Skeletal muscle tissue (tissue), 4 donors: Measurements from ENCODE around the gene ATXN10. TPM values are rescaled to one million over a fixed set of nuclear protein-coding genes. Genes with fewer than 3 reads are reported as not detected.
"Not testable (repeated sequence)": the region's sequence is repeated elsewhere in the genome, so short reads cannot be mapped to it uniquely, and the experiment has no call there.

ENCODE experiments used
- H3K27ac ChIP-seq: one replicate; pipeline ENCODE4 v1.7.0; 2013; ENCODE audit warnings: mild to moderate bottlenecking, low read depth, low read length, inconsistent platforms
- H3K27me3 ChIP-seq, 3 donors: one replicate each; pipeline ENCODE4 v1.7.0; 2013; ENCODE audit warnings: low read length in 3 of 3; ENCODE audit not compliant: control insufficient read depth in 3 of 3, insufficient read depth in 3 of 3
- H3K36me3 ChIP-seq, 3 donors: one replicate each; pipeline ENCODE4 v1.7.0; 2013; ENCODE audit warnings: low read length in 3 of 3; ENCODE audit not compliant: control insufficient read depth in 3 of 3, insufficient read depth in 3 of 3
- H3K4me1 ChIP-seq, 3 donors: one replicate each; pipeline ENCODE4 v1.7.0; 2013; ENCODE audit warnings: low read length in 3 of 3, mild to moderate bottlenecking in 3 of 3; ENCODE audit not compliant: control insufficient read depth in 3 of 3, insufficient read depth in 3 of 3
- H3K4me3 ChIP-seq, 3 donors: one replicate each; pipeline ENCODE4 v1.7.0; 2013; ENCODE audit warnings: low read length in 3 of 3
- H3K9ac ChIP-seq, 3 donors: one replicate each; pipeline ENCODE4 v1.7.0; 2013; ENCODE audit warnings: low read length in 3 of 3, mild to moderate bottlenecking in 3 of 3, moderate library complexity in 2 of 3, low read depth in 1 of 3
- H3K9me3 ChIP-seq, 3 donors: one replicate each; pipeline ENCODE4 v1.7.0; 2013; ENCODE audit warnings: low read length in 3 of 3; ENCODE audit not compliant: control insufficient read depth in 3 of 3
- total RNA-seq: library from RNA; depleted of rRNA; stranded (reverse); fragments of >200 nt; gene quantifications from one replicate; pipeline ENCODE4 v1.2.3, GENCODE V29; 2014
- donor health status: Osteomylitis.

The ATXN10 gene
- total RNA-seq, 1 donor from 2014 or later = 310 TPM

GRCh38 chr22:45656577-45656976, 15.1 kb upstream of the ATXN10 start:
- Histone ChIP-seq H3K9ac (no peak overlapping the region), H3K27ac (no peak overlapping the region), H3K4me3 (no peak overlapping the region), H3K27me3 (peaks cover 3 to 6% (median 5%) of the 10 kb centered on the region in 3 donors), H3K4me1 (no peaks in the 10 kb centered on the region), H3K9me3 (no peaks in the 10 kb centered on the region), H3K36me3 (no peaks in the 10 kb centered on the region)

- no peak overlapping the region for H3K9ac ChIP-seq
Measured at GRCh38 chr22:45657701-45658100, 13.9 kb upstream of the ATXN10 start.

GRCh38 chr22:45664136-45664646, 7.4 kb upstream of the ATXN10 start:
- Histone ChIP-seq H3K9me3 (no peaks in the 10 kb centered on the region), H3K9ac (no peak overlapping the region), H3K4me1 (no peaks in the 10 kb centered on the region), H3K27me3 (no peaks in the 10 kb centered on the region), H3K27ac (no peak overlapping the region), H3K36me3 (no peaks in the 10 kb centered on the region), H3K4me3 (no peak overlapping the region)

More at GRCh38 chr22:45657701-45658100, 13.9 kb upstream of the ATXN10 start:
- peaks cover 0 to 2% (median 0%) of the 10 kb centered on the region in 3 donors for H3K27me3 ChIP-seq
- H3K4me3 ChIP-seq = no peak overlapping the region
- H3K4me1 ChIP-seq = no peaks in the 10 kb centered on the region
- no peaks in the 10 kb centered on the region for H3K36me3 ChIP-seq
- no peak overlapping the region for H3K27ac ChIP-seq
- H3K9me3 ChIP-seq = no peaks in the 10 kb centered on the region

- H3K9ac ChIP-seq = no peak overlapping the region
- H3K4me3 ChIP-seq = no peak overlapping the region
- peaks cover 2 to 7% (median 2%) of the 10 kb centered on the region in 3 donors for H3K4me1 ChIP-seq
- no peaks in the 10 kb centered on the region for H3K27me3 ChIP-seq
- no peaks in the 10 kb centered on the region for H3K9me3 ChIP-seq
- H3K36me3 ChIP-seq = no peaks in the 10 kb centered on the region
- H3K27ac ChIP-seq = no peak overlapping the region
Measured at GRCh38 chr22:45667486-45667885, 4.1 kb upstream of the ATXN10 start.

GRCh38 chr22:45670363-45670762, 1.3 kb upstream of the ATXN10 start:
- not testable (repeated sequence) for H3K9ac ChIP-seq, H3K27me3 ChIP-seq, H3K9me3 ChIP-seq, H3K4me3 ChIP-seq, H3K36me3 ChIP-seq, H3K27ac ChIP-seq
- H3K4me1 ChIP-seq = peaks cover 10 to 26% (median 17%) of the 10 kb centered on the region in 3 donors

- Histone ChIP-seq H3K27me3 (no peaks in the 10 kb centered on the region), H3K4me1 (peaks cover 10 to 26% (median 17%) of the 10 kb centered on the region in 3 donors), H3K9ac (peak overlapping the region; percentile 87 to 92 (median 90)), H3K27ac (peak overlapping the region; percentile 56), H3K36me3 (peaks cover 0 to 2% (median 0%) of the 10 kb centered on the region in 3 donors), H3K4me3 (peak overlapping the region; percentile 73 to 96 (median 92)), H3K9me3 (no peaks in the 10 kb centered on the region)
Measured at GRCh38 chr22:45670981-45671782, 452 bp upstream of the ATXN10 start.

- H3K4me3 ChIP-seq = peak overlapping the region; percentile 81 to 96 (median 92)
- peaks cover 0 to 2% (median 0%) of the 10 kb centered on the region in 3 donors for H3K36me3 ChIP-seq
- peak overlapping the region; percentile 56 for H3K27ac ChIP-seq
- peaks cover 10 to 26% (median 17%) of the 10 kb centered on the region in 3 donors for H3K4me1 ChIP-seq
- H3K27me3 ChIP-seq = no peaks in the 10 kb centered on the region
- no peaks in the 10 kb centered on the region for H3K9me3 ChIP-seq
- H3K9ac ChIP-seq = peak overlapping the region; percentile 87 to 92 (median 90)
Measured at GRCh38 chr22:45672564-45673481, 1.2 kb downstream of the ATXN10 start.

GRCh38 chr22:45673482-45674175, 2.0 kb downstream of the ATXN10 start:
- Histone ChIP-seq H3K9ac (no peak overlapping the region), H3K4me3 (peak overlapping the region in 1 of 3 donors; percentile 81), H3K27me3 (no peaks in the 10 kb centered on the region), H3K9me3 (no peaks in the 10 kb centered on the region), H3K27ac (no peak overlapping the region), H3K36me3 (peaks cover 0 to 2% (median 0%) of the 10 kb centered on the region in 3 donors), H3K4me1 (peaks cover 10 to 26% (median 17%) of the 10 kb centered on the region in 3 donors)

GRCh38 chr22:45676024-45676423, 4.4 kb downstream of the ATXN10 start:
- H3K27ac ChIP-seq = no peak overlapping the region
- H3K4me3 ChIP-seq = no peak overlapping the region
- no peaks in the 10 kb centered on the region for H3K9me3 ChIP-seq
- H3K9ac ChIP-seq = no peak overlapping the region
- peaks cover 10 to 25% (median 17%) of the 10 kb centered on the region in 3 donors for H3K4me1 ChIP-seq
- H3K27me3 ChIP-seq = no peaks in the 10 kb centered on the region
- peaks cover 0 to 2% (median 0%) of the 10 kb centered on the region in 3 donors for H3K36me3 ChIP-seq
